ENCODE measurements around the gene COL4A2. TPM values are rescaled to one million over a fixed set of nuclear protein-coding genes. Genes with fewer than 3 reads are reported as not detected.

Gene COL4A2
- total RNA-seq, 4 donors from 2014 or later, result 43.0 to 72.7 (median 53.5) TPM

DNA sequence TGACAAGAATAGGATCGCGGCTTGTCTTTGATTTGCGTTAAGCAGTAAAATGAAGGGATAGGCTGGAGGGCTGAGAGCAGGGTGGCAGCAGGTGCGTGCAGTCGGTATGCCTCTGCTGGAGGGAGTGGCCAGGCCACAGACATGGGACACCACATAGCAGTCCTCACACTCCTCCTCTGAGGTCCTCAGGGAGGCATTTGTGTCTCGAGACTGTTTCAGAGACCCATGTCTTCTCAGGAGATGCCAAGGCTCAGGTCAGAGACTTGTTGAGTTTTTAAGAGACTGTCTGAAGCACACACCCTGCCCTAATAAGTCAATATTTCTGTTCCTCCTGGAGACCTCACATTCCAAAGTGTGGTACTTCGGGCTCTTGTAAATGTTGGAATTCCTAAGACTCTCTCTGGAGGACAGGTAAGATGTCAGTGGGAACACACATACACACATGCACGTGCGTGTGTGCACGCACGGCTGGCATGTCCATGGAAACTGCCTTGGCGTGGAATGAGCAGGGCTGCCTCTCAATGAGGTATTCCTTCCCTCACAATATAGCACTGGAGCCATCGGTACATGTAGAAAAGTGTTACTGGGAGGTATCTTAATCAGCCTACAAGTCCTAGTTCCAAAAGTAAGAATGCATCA lies 46.4 kb downstream of the COL4A2 start:
- Histone ChIP-seq H3K4me1 (peaks cover 12% of the 10 kb centered on the region), H3K4me3 (no peak overlapping the region), H3K9me3 (no peaks in the 10 kb centered on the region), H3K27ac (no peak overlapping the region), H3K27me3 (no peaks in the 10 kb centered on the region), H3K36me3 (no peaks in the 10 kb centered on the region)
- no peak for DNase-seq (ENCODE audit: low spot score in 2 of 2)
- no peak for TF ChIP-seq EP300 (IDR thresholded peaks at IDR 0.05)
- TF ChIP-seq POLR2A (IDR thresholded peaks at IDR 0.05), result no peak
- TF ChIP-seq POLR2AphosphoS5 (IDR thresholded peaks at IDR 0.05), result no peak
- TF ChIP-seq, protein P1, sequence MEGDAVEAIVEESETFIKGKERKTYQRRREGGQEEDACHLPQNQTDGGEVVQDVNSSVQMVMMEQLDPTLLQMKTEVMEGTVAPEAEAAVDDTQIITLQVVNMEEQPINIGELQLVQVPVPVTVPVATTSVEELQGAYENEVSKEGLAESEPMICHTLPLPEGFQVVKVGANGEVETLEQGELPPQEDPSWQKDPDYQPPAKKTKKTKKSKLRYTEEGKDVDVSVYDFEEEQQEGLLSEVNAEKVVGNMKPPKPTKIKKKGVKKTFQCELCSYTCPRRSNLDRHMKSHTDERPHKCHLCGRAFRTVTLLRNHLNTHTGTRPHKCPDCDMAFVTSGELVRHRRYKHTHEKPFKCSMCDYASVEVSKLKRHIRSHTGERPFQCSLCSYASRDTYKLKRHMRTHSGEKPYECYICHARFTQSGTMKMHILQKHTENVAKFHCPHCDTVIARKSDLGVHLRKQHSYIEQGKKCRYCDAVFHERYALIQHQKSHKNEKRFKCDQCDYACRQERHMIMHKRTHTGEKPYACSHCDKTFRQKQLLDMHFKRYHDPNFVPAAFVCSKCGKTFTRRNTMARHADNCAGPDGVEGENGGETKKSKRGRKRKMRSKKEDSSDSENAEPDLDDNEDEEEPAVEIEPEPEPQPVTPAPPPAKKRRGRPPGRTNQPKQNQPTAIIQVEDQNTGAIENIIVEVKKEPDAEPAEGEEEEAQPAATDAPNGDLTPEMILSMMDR (IDR thresholded peaks at IDR 0.05), result no peak
- 93% methylated on average over 13 of the region's 13 CpGs for WGBS

DNA sequence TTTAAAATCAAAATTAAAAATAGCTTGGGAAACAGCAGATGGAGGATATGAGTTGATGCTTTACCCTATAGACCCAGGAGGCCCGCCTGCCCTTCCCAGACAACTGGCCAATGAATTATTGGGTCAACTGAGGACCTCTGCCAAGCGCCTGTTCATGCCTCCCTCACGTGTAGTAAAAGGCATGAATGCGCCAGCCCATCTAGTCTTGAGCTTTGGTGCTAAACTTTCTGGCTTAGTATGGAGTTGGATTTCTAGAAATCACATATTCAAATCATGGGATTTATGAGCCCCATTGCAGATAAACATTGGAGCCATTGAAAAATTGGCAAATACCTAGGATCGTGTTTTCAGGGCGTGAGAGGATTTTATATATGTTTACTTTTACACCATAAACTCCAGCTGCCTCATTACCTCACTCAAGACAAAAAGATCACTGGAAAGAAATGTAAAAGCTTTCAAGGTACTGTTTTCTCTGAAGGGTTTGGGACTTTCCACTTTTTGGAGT lies 47.1 kb downstream of the COL4A2 start:
- H3K4me1 ChIP-seq, result peaks cover 5% of the 10 kb centered on the region
- no peak for DNase-seq (ENCODE audit: low spot score in 2 of 2)

DNA sequence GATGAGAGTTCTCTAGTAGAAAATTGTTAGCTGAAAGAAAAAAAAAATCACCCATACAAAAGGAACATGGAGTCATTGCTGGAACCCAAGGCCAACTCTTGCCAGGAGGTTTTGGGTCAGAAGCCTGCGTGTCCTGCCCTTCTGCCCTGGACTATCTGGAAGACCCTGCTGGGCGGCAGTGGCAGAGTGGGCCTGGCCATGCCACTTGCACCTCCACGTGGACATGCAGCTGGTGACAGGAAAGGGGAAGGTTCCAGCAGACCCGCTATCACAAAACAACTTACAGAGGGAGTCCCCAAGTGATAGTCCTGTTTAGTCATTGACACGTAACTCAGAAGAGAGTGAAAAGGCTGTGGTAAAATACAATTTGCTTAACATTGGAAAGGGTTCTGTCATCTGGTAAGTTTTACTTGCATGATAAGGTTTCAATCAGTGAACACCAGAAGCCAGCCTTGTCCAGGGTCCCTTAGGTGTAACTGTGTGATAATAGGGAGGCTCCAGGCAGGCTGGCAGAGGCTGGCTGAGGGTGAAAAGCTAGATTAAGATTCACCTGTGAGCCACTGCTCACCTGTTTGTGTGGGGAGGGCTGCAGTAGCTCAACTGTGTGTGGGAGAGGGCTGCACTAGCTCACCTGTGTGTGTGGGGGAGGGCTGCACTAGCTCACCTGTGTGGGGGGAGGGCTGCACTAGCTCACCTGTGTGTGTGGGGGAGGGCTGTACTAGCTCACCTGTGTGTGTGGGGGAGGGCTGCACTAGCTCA lies 47.8 kb downstream of the COL4A2 start:
- Histone ChIP-seq H3K27ac (no peak overlapping the region), H3K4me1 (no peaks in the 10 kb centered on the region), H3K9me3 (no peaks in the 10 kb centered on the region), H3K27me3 (no peaks in the 10 kb centered on the region), H3K4me3 (no peak overlapping the region), H3K36me3 (no peaks in the 10 kb centered on the region)
- 85% methylated on average over 5 of the region's 5 CpGs for WGBS
- DNase-seq (ENCODE audit: low spot score in 2 of 2), result no peak
- TF ChIP-seq EP300 (IDR thresholded peaks at IDR 0.05) (no peak), POLR2AphosphoS5 (IDR thresholded peaks at IDR 0.05) (no peak), POLR2A (IDR thresholded peaks at IDR 0.05) (no peak)
- TF ChIP-seq, protein P1 (IDR thresholded peaks at IDR 0.05), result no peak

More for the DNA sequence above, 47.1 kb downstream of the COL4A2 start:
- WGBS, result 75% methylated on average over 6 of the region's 6 CpGs
- H3K4me3 ChIP-seq, result no peak overlapping the region
- no peaks in the 10 kb centered on the region for H3K9me3 ChIP-seq
- TF ChIP-seq EP300 (IDR thresholded peaks at IDR 0.05), result no peak
- TF ChIP-seq POLR2AphosphoS5 (IDR thresholded peaks at IDR 0.05), result no peak
- TF ChIP-seq, protein P1 (IDR thresholded peaks at IDR 0.05), result no peak
- no peak for TF ChIP-seq POLR2A (IDR thresholded peaks at IDR 0.05)
- no peaks in the 10 kb centered on the region for H3K36me3 ChIP-seq
- no peaks in the 10 kb centered on the region for H3K27me3 ChIP-seq
- H3K27ac ChIP-seq, result no peak overlapping the region

DNA sequence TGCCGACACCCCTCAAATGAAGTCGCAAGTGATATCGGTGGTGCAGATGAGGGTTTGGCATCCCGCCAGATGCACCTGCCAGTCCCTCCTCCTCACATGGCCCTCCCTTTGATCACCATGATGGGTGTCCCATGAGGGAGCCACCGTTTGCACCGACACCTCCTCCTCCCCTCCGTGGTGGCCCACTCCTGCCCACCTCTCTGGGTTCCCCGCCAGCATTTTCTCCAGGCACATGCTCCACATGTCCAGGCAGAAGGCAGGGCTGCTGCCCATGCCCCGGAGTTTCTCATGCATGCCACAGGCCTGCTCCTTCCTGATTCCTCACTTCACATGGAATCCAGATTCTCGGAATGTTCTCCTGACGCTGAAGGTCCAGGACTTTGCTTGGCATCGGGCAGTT lies 49.3 kb downstream of the COL4A2 start:
- H3K27ac ChIP-seq, result no peak overlapping the region
- TF ChIP-seq, protein P1 (IDR thresholded peaks at IDR 0.05), result no peak
- TF ChIP-seq POLR2AphosphoS5 (IDR thresholded peaks at IDR 0.05) (no peak), POLR2A (IDR thresholded peaks at IDR 0.05) (no peak), EP300 (IDR thresholded peaks at IDR 0.05) (no peak)

DNA sequence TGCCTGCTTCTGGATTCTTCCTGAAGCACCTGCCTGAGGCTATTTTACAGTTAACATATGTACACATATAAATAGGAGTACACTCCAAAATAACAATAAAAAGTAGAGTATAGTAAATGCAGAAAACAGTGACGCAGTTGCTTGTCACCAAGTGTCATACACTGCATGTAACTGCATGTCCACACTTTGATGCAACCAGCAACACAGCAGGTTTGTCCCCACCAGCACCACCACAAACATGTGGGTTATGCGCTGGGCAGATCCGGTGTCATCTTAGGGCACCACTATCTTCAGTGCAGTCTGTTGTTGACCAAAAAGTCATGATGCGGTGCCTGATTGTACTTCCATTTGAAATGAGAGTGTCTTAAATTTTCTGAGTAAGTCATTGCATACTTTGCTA lies 51.3 kb downstream of the COL4A2 start:
- 82% methylated on average over 4 of the region's 4 CpGs for WGBS
- H3K9me3 ChIP-seq, result no peaks in the 10 kb centered on the region
- TF ChIP-seq, protein P1 (IDR thresholded peaks at IDR 0.05), result no peak
- TF ChIP-seq POLR2A (IDR thresholded peaks at IDR 0.05) (no peak), POLR2AphosphoS5 (IDR thresholded peaks at IDR 0.05) (no peak), EP300 (IDR thresholded peaks at IDR 0.05) (no peak)
- no peak for DNase-seq (ENCODE audit: low spot score in 2 of 2)
- H3K27ac ChIP-seq, result no peak overlapping the region
- H3K4me1 ChIP-seq, result peaks cover 14% of the 10 kb centered on the region
- no peak overlapping the region for H3K4me3 ChIP-seq
- no peaks in the 10 kb centered on the region for H3K36me3 ChIP-seq
- no peaks in the 10 kb centered on the region for H3K27me3 ChIP-seq

More for the DNA sequence above, 49.3 kb downstream of the COL4A2 start:
- Histone ChIP-seq H3K36me3 (no peaks in the 10 kb centered on the region), H3K4me3 (no peak overlapping the region), H3K4me1 (peaks cover 6% of the 10 kb centered on the region), H3K27me3 (no peaks in the 10 kb centered on the region), H3K9me3 (no peaks in the 10 kb centered on the region)
- DNase-seq (ENCODE audit: low spot score in 2 of 2), result no peak
- 72% methylated on average over 12 of the region's 12 CpGs for WGBS

Measured in suprapubic skin (tissue), 4 donors.